NCI-H460 (cell line): Measurements from ENCODE around the gene GPX5. TPM values are rescaled to one million over a fixed set of nuclear protein-coding genes. Genes with fewer than 3 reads are reported as not detected.

Experiments
- DNase-seq: peaks from one replicate; pipeline ENCODE4 v3.0.0-alpha.2; 2016; ENCODE audit warnings: low read depth; ENCODE audit errors: extremely low read depth
- total RNA-seq: library from RNA; depleted of rRNA; stranded (reverse); fragments of >200 nt; shearing (Covaris generic); gene quantifications from 2 replicates; pipeline ENCODE4 v1.2.3, GENCODE V29; 2014; rRNA removed

GPX5 gene
- total RNA-seq, 1 experiment from 2014 or later = not detected

DNA sequence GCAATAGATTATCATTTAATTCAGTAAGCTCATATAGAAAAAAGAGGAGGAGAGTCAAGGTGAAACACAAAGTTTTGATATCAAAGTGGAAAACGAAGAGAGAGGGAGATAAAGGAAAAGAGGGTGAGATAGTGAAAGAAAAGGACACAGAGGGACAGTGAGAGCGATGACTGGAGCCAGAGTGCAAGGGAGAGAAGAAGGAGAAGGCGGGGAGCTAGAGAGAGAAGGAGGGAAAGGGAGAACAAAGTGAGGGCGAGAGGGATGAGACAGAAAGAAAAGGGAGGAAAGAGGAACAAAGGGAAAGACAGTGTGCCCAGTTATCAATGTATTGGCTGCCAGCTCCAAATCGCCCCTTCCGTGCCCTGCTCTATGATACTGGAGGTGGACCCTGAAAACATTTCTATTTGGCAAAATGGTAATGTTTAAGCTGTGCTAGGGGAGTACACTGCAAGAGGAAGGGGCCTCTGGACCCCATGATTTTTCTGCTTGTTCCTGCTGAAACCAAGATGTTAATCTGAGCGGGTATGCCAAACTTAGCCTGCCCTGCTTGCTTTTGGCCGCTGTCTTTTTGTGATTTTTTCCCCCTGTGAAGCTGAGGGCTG, 27.8 kb downstream of the GPX5 start:
- DNase-seq = no peak

- DNase-seq = no peak
Observed at GRCh38 chr6:28553986-28554881, 28.6 kb downstream of the GPX5 start.

DNA sequence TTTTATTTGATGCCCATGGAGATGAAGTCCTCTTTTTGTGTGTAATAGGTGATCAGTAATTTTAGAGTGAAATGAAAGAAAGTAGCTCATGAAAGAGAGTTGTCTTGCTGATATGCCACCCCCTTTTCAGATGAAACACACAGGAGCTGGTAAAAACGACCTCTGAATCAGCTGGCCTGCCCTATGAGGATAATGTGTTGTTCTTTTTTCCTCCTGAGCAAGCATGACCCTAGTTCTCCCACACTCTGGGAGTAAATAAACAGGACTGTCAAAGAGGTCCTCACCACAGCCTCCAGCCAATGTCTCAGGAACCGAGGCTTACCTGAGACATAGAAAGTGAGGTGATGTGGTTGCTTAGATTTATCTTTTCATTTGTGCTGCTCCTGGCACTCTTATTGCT, 29.5 kb downstream of the GPX5 start:
- DNase-seq = no peak

DNA sequence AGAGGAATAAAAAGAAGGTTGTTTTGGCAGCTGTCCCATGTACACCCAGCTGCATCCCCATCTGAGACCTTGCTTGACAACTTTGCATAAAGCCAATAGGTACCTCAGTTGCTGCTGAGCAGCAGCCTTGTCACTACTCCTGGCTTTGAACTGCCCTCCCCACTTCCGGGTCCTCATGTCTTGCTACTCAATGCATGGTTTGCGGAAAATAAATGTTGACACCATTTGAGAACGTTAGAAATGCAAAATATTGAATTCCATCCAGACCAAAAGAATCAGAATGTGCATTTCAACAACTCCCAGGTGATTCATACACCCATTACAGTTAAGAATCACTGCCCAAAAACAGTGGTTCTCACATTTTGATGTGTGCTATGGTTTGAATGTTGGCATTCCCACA, 32.9 kb downstream of the GPX5 start:
- no peak for DNase-seq

DNA sequence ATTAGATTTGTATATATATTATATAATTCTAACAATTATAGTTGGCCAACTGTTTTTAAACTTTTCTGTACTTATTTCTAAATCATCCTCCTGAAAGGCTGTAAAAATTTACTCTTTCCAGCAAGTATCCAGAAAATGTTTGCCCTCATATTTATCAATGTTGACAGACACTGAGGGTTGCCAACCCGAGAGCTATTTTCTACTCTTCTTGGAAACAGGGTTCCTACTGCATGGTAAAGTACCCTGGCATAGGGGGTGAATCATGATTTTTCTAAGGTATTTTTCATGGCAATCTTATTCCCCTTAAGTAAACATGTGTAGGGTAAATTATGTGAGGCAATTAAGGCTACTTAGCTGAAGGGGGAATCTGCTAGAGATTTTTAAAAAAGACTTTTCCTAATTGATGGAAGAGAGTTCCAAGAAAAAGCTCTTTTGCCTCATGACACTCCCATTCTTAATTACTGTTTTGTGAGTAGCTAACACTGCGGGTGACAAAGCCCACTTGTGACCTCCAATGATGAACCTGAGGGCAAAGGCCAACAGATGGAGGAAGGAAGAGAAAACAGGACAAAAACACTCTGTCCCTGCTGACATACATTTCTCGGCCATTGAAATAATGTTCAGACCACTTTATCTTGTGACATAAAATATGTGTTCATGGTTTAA, 37.9 kb downstream of the GPX5 start:
- no peak for DNase-seq

GRCh38 chr6:28565823-28566526, 40.3 kb downstream of the GPX5 start:
- DNase-seq = no peak

DNA sequence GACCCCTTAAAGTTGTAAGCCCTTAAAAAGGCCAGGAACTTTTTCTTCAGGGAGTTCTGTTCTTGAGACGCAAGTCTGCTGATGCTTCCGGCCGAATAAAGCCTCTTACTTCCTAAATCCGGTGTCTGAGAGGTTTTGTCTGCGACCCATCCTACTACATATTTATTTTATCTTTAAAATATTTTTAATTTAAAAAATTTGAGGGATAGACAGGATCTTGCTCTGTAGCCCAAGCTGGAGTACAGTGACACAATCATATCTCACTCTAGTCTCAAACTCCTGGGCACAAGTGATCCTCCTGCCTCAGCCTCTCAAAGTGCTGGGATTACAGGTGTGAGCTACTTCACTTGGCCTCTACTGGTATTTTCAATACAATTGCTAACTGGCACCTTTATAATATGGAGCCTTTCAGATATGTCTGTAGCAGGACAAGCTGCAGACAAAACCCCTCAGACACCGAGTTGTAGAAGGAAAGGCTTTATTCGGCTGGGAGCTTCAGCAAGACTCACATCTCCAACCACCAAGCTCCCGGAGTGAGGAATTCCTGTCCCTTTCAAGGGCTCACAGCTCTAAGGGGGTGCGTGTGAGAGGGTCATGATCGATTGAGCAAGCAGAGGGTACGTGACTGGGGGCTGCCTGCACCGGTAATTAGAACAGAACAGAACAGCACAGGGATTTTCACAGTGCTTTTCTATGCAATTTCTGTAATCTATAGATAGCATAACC, 41.0 kb downstream of the GPX5 start:
- no peak for DNase-seq

GRCh38 chr6:28567506-28567905, 41.8 kb downstream of the GPX5 start:
- DNase-seq = no peak

DNA sequence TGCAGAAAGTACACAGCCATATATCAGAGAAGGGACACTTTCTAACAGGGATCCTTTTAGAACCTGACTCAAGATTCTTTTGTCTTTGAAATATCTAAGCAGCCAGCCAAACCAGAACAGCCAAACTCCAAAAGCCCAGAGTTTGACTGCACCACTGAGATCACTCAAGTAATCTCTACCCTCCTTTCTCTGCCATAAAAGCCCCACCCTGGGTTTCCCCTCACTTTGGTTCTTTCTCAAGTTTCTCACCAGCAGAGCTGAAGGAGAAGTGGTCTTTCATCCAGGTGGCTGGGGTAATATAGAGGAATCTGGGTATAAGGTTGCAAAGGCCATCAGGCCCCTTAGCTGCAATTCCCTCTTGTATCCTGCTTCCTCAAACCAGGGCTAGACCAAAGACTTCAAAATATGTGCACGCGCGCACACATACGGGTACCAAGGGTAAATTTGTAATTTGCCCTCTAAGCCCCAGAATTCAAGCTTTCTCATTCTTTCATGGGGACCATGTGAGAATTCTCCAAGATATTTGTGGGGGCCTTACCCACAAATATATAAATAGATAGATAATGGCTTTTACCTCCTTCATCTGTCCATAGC, 42.9 kb downstream of the GPX5 start:
- DNase-seq = no peak

DNA sequence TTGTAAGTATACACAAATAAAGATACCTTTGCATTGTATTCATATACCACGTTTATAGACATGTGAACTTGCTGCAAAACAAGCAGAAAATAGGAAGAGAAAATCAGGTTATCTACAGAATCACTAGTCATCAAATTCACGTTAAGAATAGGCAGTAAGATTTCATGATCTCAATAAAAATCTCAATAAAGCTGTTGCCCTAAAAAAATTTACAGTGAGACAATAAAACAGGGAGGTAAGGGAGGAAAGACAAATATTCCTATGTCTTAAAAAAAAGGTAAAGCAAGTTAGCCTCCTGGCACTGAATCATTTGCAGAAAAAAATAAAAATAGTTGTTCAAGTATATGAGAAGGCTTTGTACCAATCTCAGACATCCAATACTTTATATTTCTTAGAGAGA, 44.1 kb downstream of the GPX5 start:
- no peak for DNase-seq

GRCh38 chr6:28580475-28580874, 54.8 kb downstream of the GPX5 start:
- no peak for DNase-seq

- DNase-seq = no peak
Observed at GRCh38 chr6:28583463-28583862, 57.8 kb downstream of the GPX5 start.

Other genes with a start within 250 kb of the GPX5 start
- gene PGBD1, start 244.3 kb upstream of the GPX5 start, total RNA-seq = 4.5 and 5.2 TPM in 2 replicates
- 31.9 and 41.4 TPM in 2 replicates for gene ZSCAN31, start 189.7 kb upstream of the GPX5 start, total RNA-seq
- 5.6 TPM in 2 replicates for gene ZKSCAN3, start 175.9 kb upstream of the GPX5 start, total RNA-seq
- gene ZSCAN12, start 126.1 kb upstream of the GPX5 start, total RNA-seq = 3.9 and 5.7 TPM in 2 replicates
- not detected in 2 replicates for gene ZSCAN23, start 82.4 kb upstream of the GPX5 start, total RNA-seq
- not detected in 2 replicates for gene GPX6, start 10.1 kb upstream of the GPX5 start, total RNA-seq